Esophagus muscularis mucosa (tissue), 4 donors: ENCODE measurements around the gene UVRAG.

ENCODE experiments used
- EP300 ChIP-seq: sonication (generic); formaldehyde crosslinking; IDR thresholded peaks from one replicate; pipeline ENCODE4 v1.6.1; 2017; ENCODE audit warnings: antibody characterized with exemption
- POLR2A ChIP-seq: fragments of 450-650 bp; IDR thresholded peaks from one replicate; pipeline ENCODE4 v1.6.1; 2017; ENCODE audit warnings: antibody characterized with exemption, moderate library complexity, mild to moderate bottlenecking, low read depth
- POLR2AphosphoS5 ChIP-seq, 2 donors: sonication (generic); formaldehyde crosslinking; IDR thresholded peaks; one replicate each; pipeline ENCODE4 v1.6.1; 2017; ENCODE audit warnings: antibody characterized with exemption in 2 of 2
- TF ChIP-seq, protein P1 (sequence below), 3 experiments: fragments of 200-600 bp in 2 of 3; fragments of 450-650 bp in 1 of 3; sonication (generic) in 2 of 3; IDR thresholded peaks; one replicate each; pipeline ENCODE4 v1.5.1; 2017 to 2019; ENCODE audit warnings: antibody characterized with exemption in 3 of 3, mild to moderate bottlenecking in 2 of 3, moderate library complexity in 1 of 3

- no peak for TF ChIP-seq POLR2A
- TF ChIP-seq, protein P1, sequence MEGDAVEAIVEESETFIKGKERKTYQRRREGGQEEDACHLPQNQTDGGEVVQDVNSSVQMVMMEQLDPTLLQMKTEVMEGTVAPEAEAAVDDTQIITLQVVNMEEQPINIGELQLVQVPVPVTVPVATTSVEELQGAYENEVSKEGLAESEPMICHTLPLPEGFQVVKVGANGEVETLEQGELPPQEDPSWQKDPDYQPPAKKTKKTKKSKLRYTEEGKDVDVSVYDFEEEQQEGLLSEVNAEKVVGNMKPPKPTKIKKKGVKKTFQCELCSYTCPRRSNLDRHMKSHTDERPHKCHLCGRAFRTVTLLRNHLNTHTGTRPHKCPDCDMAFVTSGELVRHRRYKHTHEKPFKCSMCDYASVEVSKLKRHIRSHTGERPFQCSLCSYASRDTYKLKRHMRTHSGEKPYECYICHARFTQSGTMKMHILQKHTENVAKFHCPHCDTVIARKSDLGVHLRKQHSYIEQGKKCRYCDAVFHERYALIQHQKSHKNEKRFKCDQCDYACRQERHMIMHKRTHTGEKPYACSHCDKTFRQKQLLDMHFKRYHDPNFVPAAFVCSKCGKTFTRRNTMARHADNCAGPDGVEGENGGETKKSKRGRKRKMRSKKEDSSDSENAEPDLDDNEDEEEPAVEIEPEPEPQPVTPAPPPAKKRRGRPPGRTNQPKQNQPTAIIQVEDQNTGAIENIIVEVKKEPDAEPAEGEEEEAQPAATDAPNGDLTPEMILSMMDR (IDR thresholded peaks at IDR 0.05), result no peak
- no peak for TF ChIP-seq EP300
- no peak for TF ChIP-seq POLR2AphosphoS5 (IDR thresholded peaks at IDR 0.05)
These were observed 348.4 kb downstream of the UVRAG start for GRCh38 chr11:76163289-76163880.
